ENCODE measurements around the gene PAM16. TPM values are rescaled to one million over a fixed set of nuclear protein-coding genes. Genes with fewer than 3 reads are reported as not detected.

Gene PAM16
- total RNA-seq, 1 experiment from 2014 or later, result 80.4 TPM

DNA sequence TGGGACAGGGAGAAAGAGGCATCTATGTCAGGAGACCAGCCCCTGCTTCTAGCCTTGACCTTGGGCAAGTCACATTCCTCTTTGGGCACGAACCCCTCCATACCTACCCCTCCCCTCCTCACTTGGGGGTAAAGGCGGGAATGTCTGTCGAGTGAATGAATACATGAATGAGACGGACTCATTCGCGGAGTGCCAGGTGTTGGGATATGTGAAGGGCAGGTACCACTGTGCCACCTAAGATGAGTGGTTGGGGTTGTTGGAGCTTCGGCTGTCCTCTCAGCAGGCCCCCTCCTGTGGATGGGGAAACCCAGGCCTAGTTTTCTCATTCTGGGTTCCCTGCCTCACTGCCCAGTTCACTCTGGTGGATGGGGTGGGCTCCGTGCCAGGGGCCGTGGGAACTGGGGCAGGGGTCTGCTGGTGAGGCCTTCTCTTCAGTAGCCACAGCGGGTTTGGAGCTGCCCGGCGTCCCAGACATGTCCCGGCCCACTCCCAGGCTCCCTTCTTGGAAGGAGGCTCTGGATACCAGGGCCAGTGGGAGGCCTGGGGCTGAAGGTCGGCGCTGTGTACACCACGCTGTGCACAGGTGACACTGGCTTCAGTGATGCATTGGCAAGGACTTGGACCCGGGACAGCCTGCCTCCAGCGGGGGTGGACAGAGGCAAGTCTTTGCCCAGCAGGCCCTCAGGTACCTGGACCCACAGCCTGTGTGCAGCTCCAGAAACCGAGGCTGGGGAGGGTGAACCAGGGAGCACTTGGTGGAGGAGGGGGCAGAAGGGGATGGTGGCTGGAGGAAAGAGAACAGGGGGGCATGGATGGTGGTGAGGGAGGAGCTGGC, 29.6 kb downstream of the PAM16 start:
- H3K9me3 Mint-ChIP-seq, result no peaks in the 10 kb centered on the region

More for the DNA sequence above, 29.6 kb downstream of the PAM16 start:
- no peak overlapping the region for H4K91ac ChIP-seq (ENCODE audit: insufficient read length, low read depth, low read length)
- H4K5ac ChIP-seq (ENCODE audit: insufficient read length, low read depth, low read length), result no peak overlapping the region
- peaks cover 7% of the 10 kb centered on the region; the same call in 1 of the 2 replicates for H3K79me2 ChIP-seq (ENCODE audit: insufficient read depth, low read length)
- H3K4me2 ChIP-seq (ENCODE audit: insufficient read depth, insufficient read length, low read length), result no peak overlapping the region
- no peak overlapping the region for H4K8ac ChIP-seq (replicated peaks; ENCODE audit: insufficient read length, low read depth, low read length)
- peaks cover 6% of the 10 kb centered on the region; the same call in 1 of the 2 replicates for H3K4me1 ChIP-seq (ENCODE audit: insufficient read depth, low read length)
- H3K27ac ChIP-seq (ENCODE audit: insufficient read length, low read depth, low read length), result no peak overlapping the region
- H3K4ac ChIP-seq (ENCODE audit: low read depth, low read length), result no peak overlapping the region
- no peak for DNase-seq
- H3K23ac ChIP-seq (ENCODE audit: insufficient read length, low read depth, low read length), result no peak overlapping the region
- H2AK5ac ChIP-seq (ENCODE audit: insufficient read length, low read length), result no peak overlapping the region
- no peak overlapping the region for H3K4me3 Mint-ChIP-seq
- H3K4me1 Mint-ChIP-seq, result peaks cover 9 to 35% of the 10 kb centered on the region in 2 experiments
- H3K27me3 Mint-ChIP-seq (ENCODE audit: low read depth), result no peaks in the 10 kb centered on the region
- H2AFZ ChIP-seq (ENCODE audit: low read length), result no peak overlapping the region
- H3K79me1 ChIP-seq (ENCODE audit: insufficient read depth, low read depth, low read length, poor library complexity, severe bottlenecking), result no peaks in the 10 kb centered on the region
- no peak overlapping the region for H3K56ac ChIP-seq (ENCODE audit: insufficient read length, low read depth, low read length)
- no CpG with 5 or more reads among the region's 19 CpGs for WGBS (ENCODE audit: extremely low coverage, insufficient read length, low lambda C conversion rate)
- no peak overlapping the region for H2BK5ac ChIP-seq (ENCODE audit: insufficient read length, low read length)
- no peak overlapping the region for H3K18ac ChIP-seq (ENCODE audit: insufficient read length, low read depth, low read length)
- no peak overlapping the region for H2BK20ac ChIP-seq (ENCODE audit: low read depth, low read length, poor library complexity, severe bottlenecking)
- TF ChIP-seq, protein P1, sequence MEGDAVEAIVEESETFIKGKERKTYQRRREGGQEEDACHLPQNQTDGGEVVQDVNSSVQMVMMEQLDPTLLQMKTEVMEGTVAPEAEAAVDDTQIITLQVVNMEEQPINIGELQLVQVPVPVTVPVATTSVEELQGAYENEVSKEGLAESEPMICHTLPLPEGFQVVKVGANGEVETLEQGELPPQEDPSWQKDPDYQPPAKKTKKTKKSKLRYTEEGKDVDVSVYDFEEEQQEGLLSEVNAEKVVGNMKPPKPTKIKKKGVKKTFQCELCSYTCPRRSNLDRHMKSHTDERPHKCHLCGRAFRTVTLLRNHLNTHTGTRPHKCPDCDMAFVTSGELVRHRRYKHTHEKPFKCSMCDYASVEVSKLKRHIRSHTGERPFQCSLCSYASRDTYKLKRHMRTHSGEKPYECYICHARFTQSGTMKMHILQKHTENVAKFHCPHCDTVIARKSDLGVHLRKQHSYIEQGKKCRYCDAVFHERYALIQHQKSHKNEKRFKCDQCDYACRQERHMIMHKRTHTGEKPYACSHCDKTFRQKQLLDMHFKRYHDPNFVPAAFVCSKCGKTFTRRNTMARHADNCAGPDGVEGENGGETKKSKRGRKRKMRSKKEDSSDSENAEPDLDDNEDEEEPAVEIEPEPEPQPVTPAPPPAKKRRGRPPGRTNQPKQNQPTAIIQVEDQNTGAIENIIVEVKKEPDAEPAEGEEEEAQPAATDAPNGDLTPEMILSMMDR (conservative IDR thresholded peaks at IDR 0.05), result no peak
- H3K9ac ChIP-seq (ENCODE audit: extremely low read depth, insufficient read length, low read length), result no peak overlapping the region
- no peaks in the 10 kb centered on the region for H3K27me3 ChIP-seq (ENCODE audit: insufficient read depth, low read length)
- no peak overlapping the region for H2BK15ac ChIP-seq (ENCODE audit: low read depth, low read length)
- H4K20me1 ChIP-seq (ENCODE audit: control insufficient read depth, insufficient read depth, insufficient read length), result peaks cover 3% of the 10 kb centered on the region
- H2BK120ac ChIP-seq (ENCODE audit: low read depth, low read length, poor library complexity, severe bottlenecking), result no peak overlapping the region
- no peak overlapping the region for H3T11ph ChIP-seq (ENCODE audit: low read length)
- no peaks in the 10 kb centered on the region for H3K36me3 Mint-ChIP-seq (ENCODE audit: insufficient read depth in 1 of 3, low read depth in 3 of 3)
- no peak overlapping the region for H3K27ac Mint-ChIP-seq
- H3K14ac ChIP-seq (ENCODE audit: insufficient read depth, low read length), result no peak overlapping the region; the same call in 1 of the 2 replicates
- H3K23me2 ChIP-seq (ENCODE audit: insufficient read length, low read depth, low read length, poor library complexity, severe bottlenecking), result peaks cover 6% of the 10 kb centered on the region
- H2BK12ac ChIP-seq (ENCODE audit: insufficient read length, low read depth, low read length), result no peak overlapping the region
- H3K9me3 ChIP-seq (ENCODE audit: control insufficient read depth, low read depth, low read length), result no peaks in the 10 kb centered on the region
